Astrocyte (in vitro differentiated cells and primary cell): ENCODE measurements around the gene HBZ. TPM values are rescaled to one million over a fixed set of nuclear protein-coding genes. Genes with fewer than 3 reads are reported as not detected.
A peak's percentile ranks its signal among the peaks of the same experiment; 100 is the strongest.

Experiments
- DNase-seq: peaks from one replicate; pipeline ENCODE4 v3.0.0-alpha.2; 2010; ENCODE audit warnings: low read depth
- FAIRE-seq: peaks from 2 replicates; lab custom pipeline; 2011; peaks lifted over from hg19 to GRCh38; lab: Jason Lieb, UNC
- H2AFZ ChIP-seq: 2 replicates; pipeline ENCODE4 v1.6.0; 2012; ENCODE audit warnings: low read depth, low read length, inconsistent platforms
- H3K27ac ChIP-seq: 2 replicates; pipeline ENCODE4 v1.5.1; 2011; ENCODE audit warnings: low read depth, low read length, inconsistent platforms
- H3K27me3 ChIP-seq: 2 replicates; pipeline ENCODE4 v1.6.0; 2011; ENCODE audit warnings: low read length, inconsistent platforms; ENCODE audit not compliant: insufficient read depth
- H3K36me3 ChIP-seq: 2 replicates; pipeline ENCODE4 v1.5.1; 2011; ENCODE audit warnings: low read length, inconsistent platforms; ENCODE audit not compliant: insufficient read depth
- H3K4me1 ChIP-seq: 2 replicates; pipeline ENCODE4 v1.5.1; 2011; ENCODE audit warnings: low read length, inconsistent platforms; ENCODE audit not compliant: insufficient read depth
- H3K4me2 ChIP-seq: 2 replicates; pipeline ENCODE4 v1.6.0; 2012; ENCODE audit warnings: low read length, inconsistent platforms
- H3K4me3 ChIP-seq: 2 replicates; pipeline ENCODE4 v1.5.1; 2011; ENCODE audit warnings: low read depth, mild to moderate bottlenecking, low read length, inconsistent platforms; ENCODE audit not compliant: insufficient read depth
- H3K79me2 ChIP-seq: 2 replicates; pipeline ENCODE4 v1.6.0; 2012; ENCODE audit warnings: mild to moderate bottlenecking, low read length, inconsistent platforms; ENCODE audit not compliant: insufficient read depth
- H3K9ac ChIP-seq: 2 replicates; pipeline ENCODE4 v1.6.0; 2012; ENCODE audit warnings: mild to moderate bottlenecking, low read length, inconsistent platforms
- H3K9me3 ChIP-seq: 2 replicates; pipeline ENCODE4 v1.5.1; 2012; ENCODE audit warnings: low read depth, mild to moderate bottlenecking, low read length, inconsistent platforms; ENCODE audit not compliant: insufficient read depth
- H4K20me1 ChIP-seq: 2 replicates; pipeline ENCODE4 v1.6.0; 2012; ENCODE audit warnings: low read length, inconsistent platforms; ENCODE audit not compliant: insufficient read depth
- H3K27ac Mint-ChIP-seq: one replicate; pipeline ENCODE4 v1.8.0; 2021; ENCODE audit warnings: mild to moderate bottlenecking, mixed read lengths; ENCODE audit not compliant: unreplicated experiment
- H3K27me3 Mint-ChIP-seq: one replicate; pipeline ENCODE4 v1.8.0; 2021; ENCODE audit warnings: low read depth, mixed read lengths; ENCODE audit not compliant: unreplicated experiment
- H3K36me3 Mint-ChIP-seq: one replicate; pipeline ENCODE4 v1.8.0; 2021; ENCODE audit warnings: low read depth, mixed read lengths; ENCODE audit not compliant: unreplicated experiment
- H3K4me1 Mint-ChIP-seq: one replicate; pipeline ENCODE4 v1.8.0; 2021; ENCODE audit warnings: low read depth, mixed read lengths; ENCODE audit not compliant: unreplicated experiment
- H3K4me3 Mint-ChIP-seq: one replicate; pipeline ENCODE4 v1.8.0; 2021; ENCODE audit warnings: mild to moderate bottlenecking, moderate library complexity, mixed read lengths; ENCODE audit not compliant: unreplicated experiment
- H3K9me3 Mint-ChIP-seq: one replicate; pipeline ENCODE4 v1.8.0; 2021; ENCODE audit warnings: mild to moderate bottlenecking, mixed read lengths; ENCODE audit not compliant: unreplicated experiment
- CTCF ChIP-seq: IDR thresholded peaks from 2 replicates; pipeline ENCODE4 v1.5.1; 2011; ENCODE audit warnings: low read depth, mild to moderate bottlenecking, inconsistent platforms, low read length, moderate library complexity; ENCODE audit not compliant: insufficient read depth
- EZH2 ChIP-seq: IDR thresholded peaks from 2 replicates; pipeline ENCODE4 v1.6.1; 2012; ENCODE audit warnings: mild to moderate bottlenecking, low read length, inconsistent platforms; ENCODE audit not compliant: insufficient read depth
- total RNA-seq: library from RNA; stranded (reverse); gene quantifications from 2 replicates; pipeline ENCODE4 v1.2.1, GENCODE V29; 2021

HBZ gene
- total RNA-seq, 1 donor from 2014 or later, result not detected

DNA sequence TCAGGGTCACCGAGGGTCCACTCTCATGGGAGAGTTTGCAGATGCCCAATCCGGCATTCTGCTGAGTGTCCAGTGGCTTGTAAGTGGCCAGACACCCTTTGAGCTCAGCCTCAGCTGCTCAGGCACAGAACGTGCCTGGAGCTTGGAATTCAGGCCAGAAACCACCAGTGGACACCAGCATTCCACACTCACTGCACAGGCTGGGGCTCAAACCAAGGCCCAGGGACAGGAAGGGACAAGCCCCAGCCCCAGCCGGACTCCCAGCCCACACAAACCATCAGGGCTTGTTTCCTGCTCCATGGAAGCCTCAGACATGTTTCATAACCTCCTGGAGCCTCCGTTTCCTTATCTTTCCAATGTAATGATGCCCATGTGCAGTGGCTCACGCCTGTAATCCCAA, 9.0 kb upstream of the HBZ start:
- Histone ChIP-seq H3K36me3 (no peaks in the 10 kb centered on the region), H3K4me1 (no peaks in the 10 kb centered on the region), H3K27me3 (peaks cover 3% of the 10 kb centered on the region), H3K79me2 (no peaks in the 10 kb centered on the region), H4K20me1 (no peaks in the 10 kb centered on the region), H3K4me2 (no peak overlapping the region), H3K9ac (no peak overlapping the region), H3K4me3 (no peak overlapping the region), H3K27ac (no peak overlapping the region), H2AFZ (no peak overlapping the region), H3K9me3 (no peaks in the 10 kb centered on the region)
- H3K27me3 Mint-ChIP-seq, result peaks cover 13% of the 10 kb centered on the region
- TF ChIP-seq EZH2 (no peak), CTCF (no peak)
- H3K4me3 Mint-ChIP-seq, result peak overlapping the region; percentile 40
- H3K9me3 Mint-ChIP-seq, result no peaks in the 10 kb centered on the region
- H3K36me3 Mint-ChIP-seq, result no peaks in the 10 kb centered on the region
- FAIRE-seq (no peak), DNase-seq (peak; percentile 6)
- H3K4me1 Mint-ChIP-seq, result peaks cover 13% of the 10 kb centered on the region
- H3K27ac Mint-ChIP-seq, result peak overlapping the region; percentile 69

GRCh38 chr16:144797-145252, 7.6 kb upstream of the HBZ start:
- Mint-ChIP-seq H3K27ac (no peak overlapping the region), H3K36me3 (no peaks in the 10 kb centered on the region), H3K4me1 (peaks cover 21% of the 10 kb centered on the region), H3K9me3 (no peaks in the 10 kb centered on the region), H3K4me3 (no peak overlapping the region), H3K27me3 (peaks cover 21% of the 10 kb centered on the region)
- H4K20me1 ChIP-seq, result no peaks in the 10 kb centered on the region
- no peak overlapping the region for H3K4me2 ChIP-seq
- TF ChIP-seq EZH2 (no peak), CTCF (no peak)
- FAIRE-seq, result no peak
- H3K9ac ChIP-seq, result no peak overlapping the region
- H3K79me2 ChIP-seq, result no peaks in the 10 kb centered on the region
- no peak overlapping the region for H2AFZ ChIP-seq
- H3K36me3 ChIP-seq, result no peaks in the 10 kb centered on the region
- H3K27me3 ChIP-seq, result peaks cover 3% of the 10 kb centered on the region
- no peak for DNase-seq
- H3K4me3 ChIP-seq, result no peak overlapping the region
- no peaks in the 10 kb centered on the region for H3K9me3 ChIP-seq
- no peak overlapping the region for H3K27ac ChIP-seq
- H3K4me1 ChIP-seq, result peaks cover 7% of the 10 kb centered on the region

DNA sequence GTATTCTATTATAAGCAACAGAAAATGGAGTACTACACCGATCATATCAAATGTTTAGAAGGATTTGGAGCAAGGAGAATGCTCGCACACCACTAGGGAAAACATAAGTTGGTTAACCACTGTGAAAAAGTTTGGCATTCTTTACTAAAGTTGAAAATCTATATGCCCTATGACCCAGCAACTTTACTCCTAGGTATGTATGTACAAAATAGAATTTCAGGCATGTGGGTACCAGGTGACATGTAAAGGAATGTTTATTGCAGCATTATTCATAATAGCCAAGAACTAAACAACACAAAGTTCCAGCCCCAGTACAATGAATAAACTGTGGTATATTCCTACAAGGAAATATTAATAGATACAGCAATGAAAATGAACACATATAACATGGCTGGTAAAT, 5.8 kb upstream of the HBZ start:
- Mint-ChIP-seq H3K27me3 (peaks cover 21% of the 10 kb centered on the region), H3K4me1 (peaks cover 21% of the 10 kb centered on the region), H3K27ac (no peak overlapping the region), H3K9me3 (no peaks in the 10 kb centered on the region), H3K36me3 (no peaks in the 10 kb centered on the region), H3K4me3 (no peak overlapping the region)
- H3K9ac ChIP-seq, result no peak overlapping the region
- H3K4me2 ChIP-seq, result no peak overlapping the region
- H3K4me1 ChIP-seq, result peaks cover 7% of the 10 kb centered on the region
- no peak for DNase-seq
- peaks cover 6% of the 10 kb centered on the region for H3K27me3 ChIP-seq
- H3K79me2 ChIP-seq, result no peaks in the 10 kb centered on the region
- H3K36me3 ChIP-seq, result no peaks in the 10 kb centered on the region
- TF ChIP-seq EZH2, result no peak
- no peak for TF ChIP-seq CTCF
- FAIRE-seq, result no peak
- no peak overlapping the region for H3K27ac ChIP-seq
- H3K9me3 ChIP-seq, result no peaks in the 10 kb centered on the region
- no peak overlapping the region for H2AFZ ChIP-seq
- H4K20me1 ChIP-seq, result no peaks in the 10 kb centered on the region
- no peak overlapping the region for H3K4me3 ChIP-seq
